BE2C (cell line): ENCODE data around the gene PRKG1.

Experiments used
- DNase-seq: peaks from one replicate; pipeline ENCODE4 v3.0.0-alpha.2; 2020
- H3K27me3 ChIP-seq: fragments of 250-450 bp; sonication (Bioruptor Pico); 2 replicates; pipeline ENCODE4 v1.5.1; 2020; ENCODE audit warnings: mild to moderate bottlenecking
- H3K36me3 ChIP-seq: fragments of 250-450 bp; sonication (Bioruptor Pico); 2 replicates; pipeline ENCODE4 v1.5.1; 2020; ENCODE audit warnings: mild to moderate bottlenecking
- H3K4me1 ChIP-seq: fragments of 250-450 bp; sonication (Bioruptor Pico); 2 replicates; pipeline ENCODE4 v1.5.1; 2020
- H3K4me3 ChIP-seq: 2 replicates; pipeline ENCODE4 v1.5.1; 2011; ENCODE audit warnings: low read depth, low read length
- H3K9me3 ChIP-seq: fragments of 250-450 bp; sonication (Bioruptor Pico); 2 replicates; pipeline ENCODE4 v1.5.1; 2020
- CTCF ChIP-seq: IDR thresholded peaks from 2 replicates; pipeline ENCODE4 v1.5.1; 2012; ENCODE audit warnings: mild to moderate bottlenecking, low read depth, low read length

Gene PRKG1

GRCh38 chr10:51052163-51052562 lies 22.1 kb upstream of the PRKG1 start:
- Histone ChIP-seq H3K4me3 (no peak overlapping the region), H3K27me3 (no peaks in the 10 kb centered on the region), H3K4me1 (no peaks in the 10 kb centered on the region), H3K9me3 (no peaks in the 10 kb centered on the region), H3K36me3 (no peaks in the 10 kb centered on the region)
- TF ChIP-seq CTCF, result no peak
- DNase-seq, result no peak

- Histone ChIP-seq H3K36me3 (no peaks in the 10 kb centered on the region), H3K4me3 (no peak overlapping the region), H3K4me1 (no peaks in the 10 kb centered on the region), H3K27me3 (no peaks in the 10 kb centered on the region), H3K9me3 (no peaks in the 10 kb centered on the region)
- TF ChIP-seq CTCF, result no peak
- DNase-seq, result no peak
These were observed 16.4 kb upstream of the PRKG1 start for GRCh38 chr10:51057925-51058324.

- Histone ChIP-seq H3K27me3 (no peaks in the 10 kb centered on the region), H3K36me3 (no peaks in the 10 kb centered on the region), H3K4me3 (no peak overlapping the region), H3K4me1 (no peaks in the 10 kb centered on the region), H3K9me3 (no peaks in the 10 kb centered on the region)
- DNase-seq, result no peak
- TF ChIP-seq CTCF, result no peak
These were observed 11.1 kb upstream of the PRKG1 start for GRCh38 chr10:51063166-51063565.

- Histone ChIP-seq H3K4me3 (no peak overlapping the region), H3K4me1 (no peaks in the 10 kb centered on the region), H3K9me3 (no peaks in the 10 kb centered on the region), H3K27me3 (no peaks in the 10 kb centered on the region), H3K36me3 (no peaks in the 10 kb centered on the region)
- TF ChIP-seq CTCF, result peak; percentile 41
- no peak for DNase-seq
These were observed 10.4 kb upstream of the PRKG1 start for GRCh38 chr10:51063659-51064535.

GRCh38 chr10:51066231-51066630 lies 8.1 kb upstream of the PRKG1 start:
- TF ChIP-seq CTCF, result no peak
- no peaks in the 10 kb centered on the region for H3K27me3 ChIP-seq

GRCh38 chr10:51072210-51072609 lies 2.1 kb upstream of the PRKG1 start:
- no peak for TF ChIP-seq CTCF
- no peak for DNase-seq
- Histone ChIP-seq H3K36me3 (no peaks in the 10 kb centered on the region), H3K9me3 (no peaks in the 10 kb centered on the region), H3K4me1 (no peaks in the 10 kb centered on the region), H3K27me3 (peaks cover 33% of the 10 kb centered on the region), H3K4me3 (no peak overlapping the region)

More at GRCh38 chr10:51066231-51066630, 8.1 kb upstream of the PRKG1 start:
- DNase-seq, result no peak
- H3K36me3 ChIP-seq, result no peaks in the 10 kb centered on the region
- H3K4me3 ChIP-seq, result no peak overlapping the region
- no peaks in the 10 kb centered on the region for H3K9me3 ChIP-seq
- no peaks in the 10 kb centered on the region for H3K4me1 ChIP-seq
